Measurements from ENCODE around the gene GATA2. TPM values are rescaled to one million over a fixed set of nuclear protein-coding genes. Genes with fewer than 3 reads are reported as not detected.
A peak's percentile ranks its signal among the peaks of the same experiment; 100 is the strongest.

Gene GATA2
- total and polyA plus RNA-seq, 2 donors (not counting 1 experiment from before 2014, with no cell fraction given), result 0.27 TPM; not detected in 1

GRCh38 chr3:128495435-128495970 lies 2.5 kb upstream of the GATA2 start:
- WGBS (ENCODE audit: insufficient coverage), result 91% methylated on average over 5 of the region's 9 CpGs
- Histone ChIP-seq H2AFZ (ENCODE audit: insufficient read depth, low read depth, low read length, poor library complexity, severe bottlenecking) (no peak overlapping the region), H3K36me3 (replicated peaks in 1 of 2; ENCODE audit: control extremely low read depth in 1 of 2, control insufficient read depth in 1 of 2, extremely low read depth in 1 of 2, insufficient read depth in 2 of 2, low read length in 1 of 2) (no peaks in the 10 kb centered on the region), H3K27ac (ENCODE audit: low read length in 2 of 2) (no peak overlapping the region), H3K9me3 (ENCODE audit: control extremely low read depth in 1 of 3, control insufficient read depth in 2 of 3, insufficient read depth in 1 of 3, low read length in 2 of 3) (peaks cover 0 to 17% (median 0%) of the 10 kb centered on the region in 3 donors), H3K4me3 (ENCODE audit: control extremely low read depth in 1 of 5, extremely low read depth in 1 of 5, insufficient read depth in 1 of 5, low read depth in 2 of 5, low read length in 4 of 5) (no peak overlapping the region), H3K79me2 (ENCODE audit: control insufficient read depth, insufficient read depth, low read length) (no peaks in the 10 kb centered on the region), H4K20me1 (ENCODE audit: control insufficient read depth, insufficient read depth, low read length, poor library complexity, severe bottlenecking) (no peaks in the 10 kb centered on the region), H3K4me2 (replicated peaks; ENCODE audit: low read depth, low read length, poor library complexity, severe bottlenecking) (no peak overlapping the region), H3K4me1 (ENCODE audit: control insufficient read depth in 2 of 2, insufficient read depth in 2 of 2, low read length in 2 of 2) (peaks cover 32 to 35% of the 10 kb centered on the region in 2 donors), H3K27me3 (replicated peaks in 1 of 4; ENCODE audit: control extremely low read depth in 1 of 4, control insufficient read depth in 3 of 4, insufficient read depth in 4 of 4, low read length in 3 of 4) (peaks cover 0 to 75% (median 44%) of the 10 kb centered on the region in 4 experiments), H3K9ac (ENCODE audit: low read length) (no peak overlapping the region)
- Mint-ChIP-seq H3K27me3 (peaks cover 71% of the 10 kb centered on the region), H3K4me1 (peaks cover 37% of the 10 kb centered on the region), H3K9me3 (ENCODE audit: insufficient read depth) (no peaks in the 10 kb centered on the region), H3K27ac (no peak overlapping the region), H3K4me3 (peak overlapping the region; percentile 4)
- CTCF ChIA-PET, result interaction anchor here (1.3 kb wide), 1 partner anchor 69 kb away, joined by 4 read pairs; no protein-coding TSS in a partner anchor
- DNase-seq, result no peak
- no peak for ATAC-seq (ENCODE audit: low read depth)
- intact Hi-C loops (cut with micrococcal nuclease), result no loop called here
- TF ChIP-seq EZH2 (IDR thresholded peaks at IDR 0.05; ENCODE audit: borderline replicate concordance, insufficient read depth, low read depth, low read length, poor library complexity, severe bottlenecking) (no peak), CTCF (IDR thresholded peaks at IDR 0.05) (no peak)
- POLR2A ChIA-PET, result no interaction called here

- H3K27me3 Mint-ChIP-seq, result peaks cover 68% of the 10 kb centered on the region
- no peak overlapping the region for H2AFZ ChIP-seq (ENCODE audit: insufficient read depth, low read depth, low read length, poor library complexity, severe bottlenecking)
- H3K9me3 Mint-ChIP-seq (ENCODE audit: insufficient read depth), result no peaks in the 10 kb centered on the region
- no peak for DNase-seq
- peaks cover 0 to 27% (median 0%) of the 10 kb centered on the region in 3 donors for H3K9me3 ChIP-seq (ENCODE audit: control extremely low read depth in 1 of 3, control insufficient read depth in 2 of 3, insufficient read depth in 1 of 3, low read length in 2 of 3)
- H3K9ac ChIP-seq (ENCODE audit: low read length), result no peak overlapping the region
- H3K4me1 Mint-ChIP-seq, result peaks cover 44% of the 10 kb centered on the region
- H3K36me3 ChIP-seq (replicated peaks in 1 of 2; ENCODE audit: control extremely low read depth in 1 of 2, control insufficient read depth in 1 of 2, extremely low read depth in 1 of 2, insufficient read depth in 2 of 2, low read length in 1 of 2), result no peaks in the 10 kb centered on the region
- H3K4me2 ChIP-seq (replicated peaks; ENCODE audit: low read depth, low read length, poor library complexity, severe bottlenecking), result no peak overlapping the region
- no peaks in the 10 kb centered on the region for H3K79me2 ChIP-seq (ENCODE audit: control insufficient read depth, insufficient read depth, low read length)
- H3K27ac Mint-ChIP-seq, result no peak overlapping the region
- ChIA-PET CTCF (no interaction called here), POLR2A (no interaction called here)
- no peak overlapping the region for H3K4me3 ChIP-seq (ENCODE audit: control extremely low read depth in 1 of 5, extremely low read depth in 1 of 5, insufficient read depth in 1 of 5, low read depth in 2 of 5, low read length in 4 of 5)
- peaks cover 42 to 47% of the 10 kb centered on the region in 2 donors for H3K4me1 ChIP-seq (ENCODE audit: control insufficient read depth in 2 of 2, insufficient read depth in 2 of 2, low read length in 2 of 2)
- peak overlapping the region; percentile 53 for H3K4me3 Mint-ChIP-seq
- intact Hi-C loops (cut with micrococcal nuclease), result no loop called here
- no peaks in the 10 kb centered on the region for H4K20me1 ChIP-seq (ENCODE audit: control insufficient read depth, insufficient read depth, low read length, poor library complexity, severe bottlenecking)
- ATAC-seq (ENCODE audit: low read depth), result no peak
- WGBS (ENCODE audit: insufficient coverage), result 88% methylated on average over 2 of the region's 2 CpGs
- TF ChIP-seq EZH2 (IDR thresholded peaks at IDR 0.05; ENCODE audit: borderline replicate concordance, insufficient read depth, low read depth, low read length, poor library complexity, severe bottlenecking) (no peak), CTCF (IDR thresholded peaks at IDR 0.05) (no peak)
- H3K27me3 ChIP-seq (replicated peaks in 1 of 4; ENCODE audit: control extremely low read depth in 1 of 4, control insufficient read depth in 3 of 4, insufficient read depth in 4 of 4, low read length in 3 of 4), result peaks cover 0 to 86% (median 49%) of the 10 kb centered on the region in 4 experiments
- no peak overlapping the region for H3K27ac ChIP-seq (ENCODE audit: low read length in 2 of 2)
These were observed 1.3 kb upstream of the GATA2 start for GRCh38 chr3:128494367-128494650.

All from B cell (primary cell).